Measurements from ENCODE around the gene TRMT1. TPM values are rescaled to one million over a fixed set of nuclear protein-coding genes. Genes with fewer than 3 reads are reported as not detected.
"Not testable (repeated sequence)": the region's sequence is repeated elsewhere in the genome, so short reads cannot be mapped to it uniquely, and the experiment has no call there.

The TRMT1 gene
- total RNA-seq, 2 experiments from 2014 or later: 114 TPM

GRCh38 chr19:13152974-13153568 is 36.5 kb upstream of the TRMT1 start:
- Mint-ChIP-seq H3K4me3 (peak overlapping the region; percentile 99), H3K36me3 (peaks cover 26% of the 10 kb centered on the region), H3K4me1 (peaks cover 42% of the 10 kb centered on the region), H3K27me3 (peaks cover 14% of the 10 kb centered on the region), H3K27ac (peak overlapping the region; percentile 100), H3K9me3 (no peaks in the 10 kb centered on the region)
- peak; percentile 95 for DNase-seq

GRCh38 chr19:13152356-13152973 is 35.9 kb upstream of the TRMT1 start:
- Mint-ChIP-seq H3K9me3 (no peaks in the 10 kb centered on the region), H3K4me3 (peak overlapping the region; percentile 99), H3K36me3 (peaks cover 26% of the 10 kb centered on the region), H3K4me1 (peaks cover 38% of the 10 kb centered on the region), H3K27ac (peak overlapping the region; percentile 100), H3K27me3 (peaks cover 14% of the 10 kb centered on the region)
- DNase-seq: no peak

- peak overlapping the region; percentile 100 for H3K27ac Mint-ChIP-seq
- peak overlapping the region; percentile 99 for H3K4me3 Mint-ChIP-seq
- no peaks in the 10 kb centered on the region for H3K9me3 Mint-ChIP-seq
- H3K4me1 Mint-ChIP-seq: peaks cover 35% of the 10 kb centered on the region
- H3K27me3 Mint-ChIP-seq: peaks cover 14% of the 10 kb centered on the region
- peaks cover 28% of the 10 kb centered on the region for H3K36me3 Mint-ChIP-seq
- DNase-seq: peak; percentile 95
Measured at GRCh38 chr19:13151605-13152355, 35.2 kb upstream of the TRMT1 start.

- Mint-ChIP-seq H3K27me3 (peaks cover 14% of the 10 kb centered on the region), H3K4me3 (peak overlapping the region; percentile 99), H3K9me3 (no peaks in the 10 kb centered on the region), H3K27ac (peak overlapping the region; percentile 98), H3K4me1 (peaks cover 28% of the 10 kb centered on the region), H3K36me3 (peaks cover 28% of the 10 kb centered on the region)
- peak; percentile 39 for DNase-seq
Measured at GRCh38 chr19:13150931-13151604, 34.5 kb upstream of the TRMT1 start.

GRCh38 chr19:13150187-13150930 is 33.8 kb upstream of the TRMT1 start, which contains the start of the genes IER2 and STX10:
TSS of gene IER2 (plus strand) at chr19:13150411. CDS start at chr19:13153187, 2,776 bp downstream.
TSS of gene STX10 (minus strand) at chr19:13150375. CDS start at chr19:13150173, 202 bp downstream.
- H3K4me3 Mint-ChIP-seq: peak within 1 kb of the TSS; percentile 99
- peak within 1 kb of the TSS; percentile 98 for H3K27ac Mint-ChIP-seq
- H3K36me3 Mint-ChIP-seq: peaks cover 26% of the 10 kb centered on the region
- peak; percentile 94 for DNase-seq
- H3K4me1 Mint-ChIP-seq: peaks cover 25% of the 10 kb centered on the region
- H3K9me3 Mint-ChIP-seq: no peaks in the 10 kb centered on the region
- peaks cover 14% of the 10 kb centered on the region for H3K27me3 Mint-ChIP-seq

- peak overlapping the region; percentile 98 for H3K27ac Mint-ChIP-seq
- no peaks in the 10 kb centered on the region for H3K9me3 Mint-ChIP-seq
- peaks cover 20% of the 10 kb centered on the region for H3K36me3 Mint-ChIP-seq
- peak overlapping the region; percentile 99 for H3K4me3 Mint-ChIP-seq
- peaks cover 13% of the 10 kb centered on the region for H3K27me3 Mint-ChIP-seq
- peaks cover 22% of the 10 kb centered on the region for H3K4me1 Mint-ChIP-seq
- peak; percentile 53 for DNase-seq
Measured at GRCh38 chr19:13149628-13150186, 33.2 kb upstream of the TRMT1 start.

- Mint-ChIP-seq H3K36me3 (peaks cover 15% of the 10 kb centered on the region), H3K4me1 (peaks cover 22% of the 10 kb centered on the region), H3K4me3 (peak overlapping the region; percentile 99), H3K27ac (peak overlapping the region; percentile 65)
- DNase-seq, H3K27me3 Mint-ChIP-seq, H3K9me3 Mint-ChIP-seq: not testable (repeated sequence)
Measured at GRCh38 chr19:13149173-13149627, 32.7 kb upstream of the TRMT1 start.

GRCh38 chr19:13146763-13147563 is 30.4 kb upstream of the TRMT1 start:
- DNase-seq: no peak
- peaks cover 2% of the 10 kb centered on the region for H3K36me3 Mint-ChIP-seq
- H3K4me1 Mint-ChIP-seq: peaks cover 15% of the 10 kb centered on the region
- H3K4me3 Mint-ChIP-seq: no peak overlapping the region
- H3K9me3 Mint-ChIP-seq: no peaks in the 10 kb centered on the region
- no peaks in the 10 kb centered on the region for H3K27me3 Mint-ChIP-seq
- H3K27ac Mint-ChIP-seq: no peak overlapping the region

- H3K36me3 Mint-ChIP-seq: peaks cover 2% of the 10 kb centered on the region
- DNase-seq: no peak
- no peak overlapping the region for H3K27ac Mint-ChIP-seq
- no peaks in the 10 kb centered on the region for H3K9me3 Mint-ChIP-seq
- H3K27me3 Mint-ChIP-seq: no peaks in the 10 kb centered on the region
- H3K4me3 Mint-ChIP-seq: no peak overlapping the region
- no peaks in the 10 kb centered on the region for H3K4me1 Mint-ChIP-seq
Measured at GRCh38 chr19:13139633-13140311, 23.2 kb upstream of the TRMT1 start.

- Mint-ChIP-seq H3K27ac (no peak overlapping the region), H3K36me3 (peaks cover 2% of the 10 kb centered on the region)
Measured at GRCh38 chr19:13138916-13139198, 22.3 kb upstream of the TRMT1 start.

GRCh38 chr19:13138171-13138915 is 21.8 kb upstream of the TRMT1 start:
- H3K9me3 Mint-ChIP-seq: no peaks in the 10 kb centered on the region
- no peak for DNase-seq
- H3K36me3 Mint-ChIP-seq: peaks cover 2% of the 10 kb centered on the region
- H3K4me1 Mint-ChIP-seq: peaks cover 5% of the 10 kb centered on the region
- no peak overlapping the region for H3K27ac Mint-ChIP-seq
- H3K27me3 Mint-ChIP-seq: no peaks in the 10 kb centered on the region
- H3K4me3 Mint-ChIP-seq: no peak overlapping the region

More at GRCh38 chr19:13138916-13139198, 22.3 kb upstream of the TRMT1 start:
- Mint-ChIP-seq H3K4me3 (no peak overlapping the region), H3K4me1 (no peaks in the 10 kb centered on the region), H3K9me3 (no peaks in the 10 kb centered on the region), H3K27me3 (no peaks in the 10 kb centered on the region)
- no peak for DNase-seq

- no peaks in the 10 kb centered on the region for H3K9me3 Mint-ChIP-seq
- H3K4me1 Mint-ChIP-seq: peaks cover 15% of the 10 kb centered on the region
- peaks cover 9% of the 10 kb centered on the region for H3K36me3 Mint-ChIP-seq
- H3K27ac Mint-ChIP-seq: no peak overlapping the region
- no peak overlapping the region for H3K4me3 Mint-ChIP-seq
- no peak for DNase-seq
- no peaks in the 10 kb centered on the region for H3K27me3 Mint-ChIP-seq
Measured at GRCh38 chr19:13137290-13137794, 20.8 kb upstream of the TRMT1 start.

Data from activated naive CD8-positive, alpha-beta T cell treated with anti-CD3 and anti-CD28 coated beads for 36 hours (primary cell).